Astrocyte of the cerebellum (primary cell): ENCODE results near the gene NPEPPS.

Source experiments
- DNase-seq: peaks from one replicate; pipeline ENCODE4 v3.0.0-alpha.2; 2011; ENCODE audit warnings: low read depth
- H3K4me3 ChIP-seq: 2 replicates; pipeline ENCODE4 v1.5.1; 2011; ENCODE audit warnings: mild to moderate bottlenecking, low read depth, low read length, moderate library complexity
- CTCF ChIP-seq: IDR thresholded peaks from 2 replicates; pipeline ENCODE4 v1.5.1; 2012; ENCODE audit warnings: low read length, low read depth, moderate library complexity, mild to moderate bottlenecking; ENCODE audit errors: missing control alignments
- in situ Hi-C: cut with HindIII; loops from 2 replicates; pipeline ENCODE4 v1.10.0; 2017; ENCODE audit warnings: low sequenced_read_pairs

The NPEPPS gene

DNA sequence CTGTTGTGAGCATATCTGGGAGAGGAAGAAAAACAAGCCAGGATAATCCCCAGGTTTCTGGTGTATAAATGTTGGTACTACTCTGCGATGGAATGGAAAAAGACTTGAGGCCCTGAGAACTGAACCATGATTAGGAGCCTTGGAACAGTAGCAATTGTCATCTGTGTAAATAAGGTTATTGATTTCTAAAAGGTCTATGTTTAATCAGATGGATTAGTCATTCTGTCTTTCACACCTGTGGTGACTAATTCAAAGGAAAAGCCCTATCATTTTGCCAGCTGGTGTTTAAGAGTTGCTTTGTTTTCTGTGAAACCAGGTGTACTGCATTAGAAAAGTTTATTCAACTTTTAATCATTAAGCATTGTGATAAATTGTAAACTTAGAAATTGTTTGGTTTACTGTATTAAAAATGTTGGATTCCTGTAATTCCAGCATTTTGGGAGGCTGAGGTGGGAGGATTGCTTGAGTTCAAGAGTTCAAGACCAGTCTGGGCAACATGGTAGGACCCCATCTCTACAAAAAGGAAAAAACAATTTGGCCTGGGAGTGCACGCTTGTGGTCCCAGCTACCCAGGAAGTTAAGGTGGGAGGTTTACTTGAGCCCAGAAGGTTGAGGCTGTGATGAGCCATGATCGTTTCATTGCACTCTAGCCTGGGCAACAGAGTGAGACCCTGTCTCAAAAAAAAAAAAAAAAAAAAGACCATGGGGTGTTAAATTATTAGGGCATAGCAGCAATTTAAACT is 89.8 kb downstream of the NPEPPS start:
- no peak overlapping the region for H3K4me3 ChIP-seq
- in situ Hi-C loops = no loop called here
- TF ChIP-seq CTCF = no peak
- DNase-seq = no peak

DNA sequence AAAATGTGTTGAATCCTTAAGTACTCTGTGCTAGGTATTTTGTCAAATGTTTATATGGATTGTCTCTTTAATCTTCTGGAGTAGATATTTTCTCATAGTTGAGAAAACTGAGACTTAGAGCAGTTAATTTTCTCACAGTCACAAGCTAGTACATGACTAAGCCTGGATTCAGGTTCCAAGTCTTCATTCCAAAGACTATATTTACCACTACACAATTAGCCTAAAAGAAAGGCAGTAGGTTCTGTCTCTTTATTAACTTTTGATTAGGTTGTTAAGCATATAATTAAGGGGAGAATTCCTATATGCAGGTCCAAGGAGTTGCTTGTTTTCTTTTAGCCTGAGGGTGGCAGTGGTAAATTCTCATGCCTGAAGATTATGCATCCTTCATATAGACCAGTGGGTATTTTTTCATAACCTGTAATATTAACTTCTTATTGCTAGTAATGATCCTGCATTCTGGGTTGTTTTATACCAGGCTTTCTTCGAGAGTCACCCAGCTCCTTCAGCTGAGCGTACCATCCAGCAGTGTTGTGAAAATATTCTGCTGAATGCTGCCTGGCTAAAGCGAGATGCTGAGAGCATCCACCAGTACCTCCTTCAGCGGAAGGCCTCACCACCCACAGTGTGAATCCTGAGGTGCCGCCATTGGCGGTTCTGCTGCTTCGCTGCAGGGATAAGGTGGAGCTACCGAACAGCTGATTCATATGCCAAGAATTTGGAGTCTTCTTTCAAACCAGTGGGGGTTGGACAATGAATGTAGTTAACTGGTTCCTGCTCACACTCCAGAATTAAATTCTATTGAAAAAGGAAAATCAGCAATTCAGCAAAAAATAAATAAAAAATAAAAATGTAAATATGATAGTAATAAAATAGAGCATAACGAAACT is 90.6 kb downstream of the NPEPPS start:
- no peak overlapping the region for H3K4me3 ChIP-seq

DNA sequence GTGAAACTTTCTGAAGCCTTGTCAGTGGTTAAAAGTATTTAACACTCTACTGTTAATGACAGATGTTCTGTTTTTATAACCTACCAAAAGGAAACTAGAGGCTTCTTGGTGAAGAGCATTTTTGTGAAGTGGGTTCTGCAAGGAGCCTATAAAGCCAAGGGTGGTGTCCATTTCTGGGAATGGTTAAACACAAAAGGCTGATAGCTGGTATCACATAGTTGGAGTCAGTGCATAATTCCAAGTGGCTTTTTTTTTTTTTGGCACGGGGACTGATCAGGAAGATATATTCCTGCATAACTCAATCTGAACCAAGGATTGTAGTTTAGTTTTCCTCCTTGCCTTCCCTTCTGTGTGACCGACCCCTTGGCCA is 91.3 kb downstream of the NPEPPS start:
- no peak for TF ChIP-seq CTCF
- DNase-seq = no peak
- no peak overlapping the region for H3K4me3 ChIP-seq
- in situ Hi-C loops = no loop called here

More for the DNA sequence above, 90.6 kb downstream of the NPEPPS start:
- DNase-seq = peak; percentile 87
- in situ Hi-C loops = no loop called here
- peak; percentile 11 for TF ChIP-seq CTCF

- H3K4me3 ChIP-seq = no peak overlapping the region
- no peak for DNase-seq
- no peak for TF ChIP-seq CTCF
- in situ Hi-C loops = no loop called here
Observed at GRCh38 chr17:47624727-47625068, 93.8 kb downstream of the NPEPPS start.

DNA sequence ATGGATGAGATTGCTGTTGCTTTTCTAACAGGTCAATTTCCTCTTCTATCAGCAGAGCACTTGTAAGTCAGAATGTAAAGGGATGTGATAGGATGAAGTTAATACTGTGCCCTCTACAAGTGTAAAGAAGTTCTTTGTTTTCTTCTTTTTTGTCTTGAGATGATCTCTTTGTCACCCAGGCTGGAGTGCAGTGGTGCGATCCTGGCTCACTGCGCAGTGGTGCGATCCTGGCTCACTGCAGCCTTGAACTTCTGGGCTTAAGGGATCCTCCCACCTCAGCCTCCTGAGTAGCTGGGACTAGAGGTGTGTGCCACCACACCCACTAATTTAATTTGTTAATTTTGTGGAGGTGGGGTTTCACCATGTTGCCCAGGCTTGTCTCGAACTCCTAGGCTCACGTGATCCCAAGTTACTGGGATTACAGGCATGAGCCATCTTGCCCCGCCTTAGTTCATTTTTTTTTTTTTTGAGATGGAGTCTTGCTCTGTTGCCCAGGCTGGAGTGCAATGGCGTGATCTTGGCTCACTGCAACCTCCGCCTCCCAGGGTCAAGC is 97.2 kb downstream of the NPEPPS start:
- no peak for TF ChIP-seq CTCF
- no peak overlapping the region for H3K4me3 ChIP-seq
- in situ Hi-C loops = no loop called here
- no peak for DNase-seq

DNA sequence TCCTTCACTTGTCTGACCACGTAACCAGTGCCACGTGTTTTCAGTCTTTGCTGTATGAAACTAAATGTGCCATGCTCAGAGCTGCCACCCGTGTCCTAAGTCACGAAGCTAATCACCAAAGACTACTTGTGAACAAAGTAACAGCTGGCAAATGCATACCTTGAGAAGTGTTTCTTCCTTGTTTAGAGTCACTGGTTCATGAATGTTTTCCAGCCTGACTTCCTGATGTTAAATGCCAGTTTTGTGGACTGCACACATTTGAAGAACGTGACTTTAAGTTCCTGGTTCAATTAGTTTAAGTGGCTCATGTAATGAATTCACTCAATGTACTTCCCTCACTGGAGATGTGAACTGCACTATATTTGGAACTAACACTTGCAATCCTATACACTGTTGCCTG is 98.9 kb downstream of the NPEPPS start:
- TF ChIP-seq CTCF = no peak
- DNase-seq = no peak

More for the DNA sequence above, 98.9 kb downstream of the NPEPPS start:
- in situ Hi-C loops = no loop called here
- H3K4me3 ChIP-seq = no peak overlapping the region
